ENCODE results near the gene HORMAD2. TPM values are rescaled to one million over a fixed set of nuclear protein-coding genes. Genes with fewer than 3 reads are reported as not detected.

Gene HORMAD2
- total RNA-seq, 1 experiment from 2014 or later = not detected

DNA sequence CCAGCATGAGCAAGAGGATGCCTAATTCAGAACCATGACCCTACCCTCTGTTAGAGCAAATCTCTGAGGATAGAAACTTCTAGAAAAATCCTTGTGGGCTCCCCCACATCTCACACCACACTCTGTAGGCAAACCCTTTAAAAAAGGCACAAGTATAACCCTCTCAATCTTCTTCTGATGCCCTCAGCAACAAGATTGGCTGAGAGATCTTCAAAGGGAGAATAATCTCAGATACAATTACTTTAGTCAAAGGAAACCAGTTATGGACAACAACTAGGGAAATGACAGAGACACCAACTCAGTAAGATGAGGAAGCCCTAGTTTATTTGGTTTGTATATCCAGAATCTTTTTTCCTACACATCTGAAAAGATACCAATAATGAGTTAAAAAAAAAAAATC, 117.1 kb downstream of the HORMAD2 start:
- Histone ChIP-seq H4K20me1 (ENCODE audit: low read length) (no peaks in the 10 kb centered on the region), H3K4me3 (ENCODE audit: low read length) (no peak overlapping the region), H3K79me2 (ENCODE audit: low read length) (no peaks in the 10 kb centered on the region), H3K36me3 (ENCODE audit: low read depth, low read length) (no peaks in the 10 kb centered on the region), H3K9me3 (ENCODE audit: low read length) (peaks cover 3% of the 10 kb centered on the region; the same call in 1 of the 2 replicates), H2AFZ (ENCODE audit: low read length) (no peak overlapping the region), H3K9ac (ENCODE audit: low read length) (peak overlapping the region; percentile 92), H3K4me1 (ENCODE audit: insufficient read depth, low read length) (peaks cover 53% of the 10 kb centered on the region), H3K9me2 (replicated peaks; ENCODE audit: low read length) (no peaks in the 10 kb centered on the region), H3K27ac (ENCODE audit: low read length) (peak overlapping the region; percentile 99), H3K27me3 (ENCODE audit: low read length) (no peaks in the 10 kb centered on the region), H3F3A (ENCODE audit: low read length, unreplicated experiment) (peaks cover 23% of the 10 kb centered on the region), H3K4me2 (ENCODE audit: low read length) (peak overlapping the region; percentile 46)
- BruUV-seq (replicated peaks) = no TSS peak
- ATAC-seq (no peak), DNase-seq (no peak)
- ChIA-PET POLR2A (ENCODE audit: unreplicated experiment) (interaction anchor here (1.7 kb wide), 1 partner anchor 12 kb away, joined by 17 read pairs; no protein-coding TSS in a partner anchor), CTCF (no interaction called here)
- TF ChIP-seq EZH2 (IDR thresholded peaks at IDR 0.05; ENCODE audit: low read length, unreplicated experiment) (no peak), EZH2phosphoT487 (IDR thresholded peaks at IDR 0.05; ENCODE audit: borderline replicate concordance, low read length) (no peak)
- TF ChIP-seq, protein P1, sequence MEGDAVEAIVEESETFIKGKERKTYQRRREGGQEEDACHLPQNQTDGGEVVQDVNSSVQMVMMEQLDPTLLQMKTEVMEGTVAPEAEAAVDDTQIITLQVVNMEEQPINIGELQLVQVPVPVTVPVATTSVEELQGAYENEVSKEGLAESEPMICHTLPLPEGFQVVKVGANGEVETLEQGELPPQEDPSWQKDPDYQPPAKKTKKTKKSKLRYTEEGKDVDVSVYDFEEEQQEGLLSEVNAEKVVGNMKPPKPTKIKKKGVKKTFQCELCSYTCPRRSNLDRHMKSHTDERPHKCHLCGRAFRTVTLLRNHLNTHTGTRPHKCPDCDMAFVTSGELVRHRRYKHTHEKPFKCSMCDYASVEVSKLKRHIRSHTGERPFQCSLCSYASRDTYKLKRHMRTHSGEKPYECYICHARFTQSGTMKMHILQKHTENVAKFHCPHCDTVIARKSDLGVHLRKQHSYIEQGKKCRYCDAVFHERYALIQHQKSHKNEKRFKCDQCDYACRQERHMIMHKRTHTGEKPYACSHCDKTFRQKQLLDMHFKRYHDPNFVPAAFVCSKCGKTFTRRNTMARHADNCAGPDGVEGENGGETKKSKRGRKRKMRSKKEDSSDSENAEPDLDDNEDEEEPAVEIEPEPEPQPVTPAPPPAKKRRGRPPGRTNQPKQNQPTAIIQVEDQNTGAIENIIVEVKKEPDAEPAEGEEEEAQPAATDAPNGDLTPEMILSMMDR (conservative IDR thresholded peaks at IDR 0.05; ENCODE audit: low read depth, low read length) = no peak
- intact Hi-C loops (cut with micrococcal nuclease) = loop anchor here (2.0 kb wide), 1 partner anchor 13 kb away; no protein-coding TSS in a partner anchor

DNA sequence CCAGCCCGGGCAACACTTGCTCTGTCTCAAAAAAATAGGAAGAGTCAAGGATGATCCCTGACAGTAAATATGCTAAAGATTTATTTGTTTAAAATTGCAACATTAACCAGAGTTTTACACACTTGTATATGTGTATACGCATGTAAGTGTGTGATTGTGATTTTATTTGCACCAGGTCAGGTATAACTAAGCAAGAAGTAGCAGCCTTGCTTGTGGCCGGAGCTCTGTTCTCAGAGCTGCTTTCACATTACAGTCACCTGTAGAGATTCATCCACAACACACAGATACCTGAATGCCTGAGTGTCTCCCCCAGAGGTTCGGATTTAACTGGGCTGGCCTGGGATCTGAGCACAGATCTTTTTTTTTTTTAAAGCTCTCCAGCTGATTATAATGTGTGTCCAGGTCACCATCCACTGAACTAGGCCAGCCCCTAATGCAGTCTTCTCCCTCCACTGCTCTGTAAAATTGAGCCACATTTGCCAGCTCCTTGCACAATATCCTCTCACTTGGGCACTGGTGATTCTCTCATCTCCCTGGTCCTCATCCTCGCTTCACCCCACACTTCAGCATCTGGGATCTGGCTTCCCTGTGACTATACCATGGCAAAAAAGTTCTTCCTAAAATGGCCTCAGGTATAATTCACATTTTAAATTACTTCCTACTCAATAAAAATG, 118.0 kb downstream of the HORMAD2 start:
- H3K9ac ChIP-seq (ENCODE audit: low read length) = peak overlapping the region; percentile 92
- DNase-seq = no peak

More for the DNA sequence above, 118.0 kb downstream of the HORMAD2 start:
- Histone ChIP-seq H2AFZ (ENCODE audit: low read length) (no peak overlapping the region), H3K4me3 (ENCODE audit: low read length) (no peak overlapping the region), H3K9me2 (replicated peaks; ENCODE audit: low read length) (no peaks in the 10 kb centered on the region), H3K27ac (ENCODE audit: low read length) (peak overlapping the region; percentile 99), H3K79me2 (ENCODE audit: low read length) (no peaks in the 10 kb centered on the region), H3K4me2 (ENCODE audit: low read length) (no peak overlapping the region), H4K20me1 (ENCODE audit: low read length) (no peaks in the 10 kb centered on the region), H3K9me3 (ENCODE audit: low read length) (peaks cover 3% of the 10 kb centered on the region; the same call in 1 of the 2 replicates), H3K36me3 (ENCODE audit: low read depth, low read length) (no peaks in the 10 kb centered on the region), H3F3A (ENCODE audit: low read length, unreplicated experiment) (peaks cover 19% of the 10 kb centered on the region), H3K4me1 (ENCODE audit: insufficient read depth, low read length) (peaks cover 51% of the 10 kb centered on the region), H3K27me3 (ENCODE audit: low read length) (no peaks in the 10 kb centered on the region)
- intact Hi-C loops (cut with micrococcal nuclease) = no loop called here
- no peak for ATAC-seq
- POLR2A ChIA-PET (ENCODE audit: unreplicated experiment) = interaction anchor here (0.6 kb wide), 1 partner anchor 15 kb away, joined by 5 read pairs; no protein-coding TSS in a partner anchor
- TF ChIP-seq, protein P1 (conservative IDR thresholded peaks at IDR 0.05; ENCODE audit: low read depth, low read length) = no peak
- TF ChIP-seq EZH2 (IDR thresholded peaks at IDR 0.05; ENCODE audit: low read length, unreplicated experiment) (no peak), EZH2phosphoT487 (IDR thresholded peaks at IDR 0.05; ENCODE audit: borderline replicate concordance, low read length) (no peak)
- CTCF ChIA-PET = no interaction called here
- BruUV-seq (replicated peaks) = no TSS peak

Measured in PC-3 (cell line).